ENCODE data around the gene TRIM63.

The TRIM63 gene

DNA sequence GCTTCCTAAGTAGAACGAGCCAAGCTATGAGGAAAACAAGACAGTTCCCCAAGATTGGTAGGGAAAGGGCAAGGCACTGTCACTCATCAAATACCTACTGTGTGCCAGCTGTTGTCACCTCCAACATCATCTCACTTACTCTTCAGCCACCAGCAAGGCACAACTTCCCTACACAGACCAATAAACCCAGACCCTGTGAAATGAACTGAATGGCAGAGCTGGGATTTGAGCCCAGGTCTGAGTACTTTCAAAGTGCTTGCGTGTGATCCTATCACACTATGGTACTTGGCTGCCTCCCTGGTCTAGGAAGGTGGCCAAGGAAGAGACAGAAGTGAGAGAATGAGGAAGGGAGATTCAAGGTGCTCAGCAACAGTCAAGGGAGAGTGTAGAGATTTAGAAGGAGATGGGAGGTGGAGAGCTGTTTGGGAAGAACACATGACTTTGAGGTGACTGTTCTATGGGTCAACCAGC is 16.7 kb upstream of the TRIM63 start:
- DNase-seq, result no peak

DNA sequence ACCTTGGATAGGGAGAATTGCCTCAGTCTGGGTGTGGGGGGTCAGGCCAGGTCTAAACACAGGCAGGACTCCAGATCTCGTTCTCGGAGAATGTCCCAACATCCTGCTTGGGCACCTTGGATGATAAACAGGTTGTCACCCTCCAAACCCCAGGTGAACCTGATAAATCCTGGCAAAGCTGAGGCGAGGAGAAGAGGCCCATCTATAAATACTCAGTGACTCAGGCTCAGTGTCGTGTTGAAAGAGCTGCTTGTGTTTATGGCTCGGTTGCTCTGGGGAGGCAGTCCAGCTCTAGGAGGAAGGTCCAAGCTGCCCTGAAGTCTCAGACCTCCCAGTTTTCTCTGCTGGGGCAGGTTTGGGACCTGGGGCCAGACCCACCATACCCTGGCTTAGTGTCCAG is 15.8 kb upstream of the TRIM63 start:
- no peak for DNase-seq

DNA sequence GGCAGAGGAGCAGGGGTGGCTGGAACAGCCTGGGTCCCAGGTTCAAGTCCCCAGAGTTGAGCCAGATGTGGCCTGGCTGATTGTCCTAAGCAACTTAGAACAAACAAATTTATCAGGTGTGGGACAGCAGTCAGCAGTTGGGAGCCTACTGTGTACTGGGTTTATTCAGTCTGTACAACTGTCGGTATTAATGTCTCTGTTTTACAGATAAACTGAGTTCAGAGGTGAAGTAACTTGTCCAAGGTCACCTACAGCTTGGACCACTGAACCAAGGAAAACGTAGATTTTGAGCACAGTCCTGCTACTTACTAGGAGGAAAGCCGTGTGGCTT is 14.6 kb upstream of the TRIM63 start:
- no peak for DNase-seq

DNA sequence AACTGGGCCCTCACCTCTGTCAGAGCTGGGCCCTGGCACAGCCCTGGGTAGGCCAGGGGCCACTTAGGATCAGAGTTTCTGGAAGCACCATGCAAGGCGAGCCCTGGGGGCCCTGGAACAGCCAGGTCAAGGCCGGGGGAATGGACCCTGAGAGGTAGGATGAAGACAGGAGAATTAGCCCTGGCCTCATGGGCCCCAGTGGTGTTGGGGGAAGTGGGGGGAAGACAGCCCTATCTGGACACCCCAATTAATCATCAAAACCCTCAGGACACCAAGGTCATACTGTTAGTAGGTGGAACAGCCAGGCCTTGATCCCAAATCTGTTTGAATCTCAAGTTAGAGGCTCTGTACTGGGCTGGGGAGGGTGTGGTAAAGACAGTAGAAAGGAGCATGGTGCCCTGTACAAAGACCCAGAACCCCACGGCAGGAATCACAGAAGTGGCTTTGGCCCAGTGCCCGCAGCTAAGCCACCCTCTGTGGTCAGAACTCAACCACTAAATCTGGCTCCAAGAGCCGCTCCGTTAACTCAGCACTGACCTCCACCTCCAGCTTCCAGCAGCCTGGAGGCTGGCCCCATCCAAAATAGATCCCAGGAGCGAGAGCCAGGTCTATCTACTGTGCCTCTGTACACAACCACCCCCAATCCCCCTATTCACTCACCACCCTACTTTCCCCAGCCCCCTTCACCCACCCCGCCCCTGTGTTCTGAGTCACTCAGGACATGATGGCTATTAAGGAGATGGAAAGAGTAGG is 14.0 kb upstream of the TRIM63 start:
- DNase-seq, result no peak

DNA sequence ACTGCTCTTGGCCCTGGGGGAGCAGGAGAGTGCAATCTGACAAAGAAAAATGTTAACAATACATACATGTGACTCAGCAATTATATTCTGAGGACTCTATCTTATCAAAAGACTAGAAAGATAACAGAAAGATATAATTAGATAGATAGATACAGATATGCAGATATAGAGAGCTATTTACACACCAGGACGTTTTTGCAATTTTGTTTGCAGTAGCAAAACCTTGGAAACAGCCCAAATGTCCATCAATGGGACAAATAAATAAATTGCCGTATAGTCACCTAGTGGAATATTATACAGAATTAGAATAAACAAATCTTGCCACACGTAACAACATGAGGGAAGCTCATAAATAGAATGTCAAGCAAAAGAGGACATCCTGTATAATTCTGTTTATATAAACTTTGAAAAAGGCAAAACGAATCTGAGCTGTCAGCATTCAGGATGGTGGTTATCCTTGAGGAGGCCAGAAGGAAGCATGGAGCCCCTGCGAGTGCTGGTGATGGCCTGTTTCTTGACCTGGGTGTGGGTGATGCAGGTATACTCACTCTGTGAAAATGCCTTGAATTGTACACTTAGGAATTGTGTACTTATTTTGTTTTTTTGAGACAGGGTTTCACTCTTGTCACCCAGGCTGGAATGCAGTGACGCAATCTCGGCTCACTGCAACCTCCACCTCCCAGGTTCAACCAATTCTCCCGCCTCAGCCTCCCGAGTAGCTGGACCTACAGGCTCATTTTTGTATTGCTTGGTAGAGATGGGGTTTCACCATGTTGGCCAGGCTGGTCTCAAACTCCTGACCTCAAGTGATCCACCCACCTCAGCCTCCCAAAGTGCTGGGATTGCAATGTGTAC is 12.8 kb upstream of the TRIM63 start:
- DNase-seq, result no peak

DNA sequence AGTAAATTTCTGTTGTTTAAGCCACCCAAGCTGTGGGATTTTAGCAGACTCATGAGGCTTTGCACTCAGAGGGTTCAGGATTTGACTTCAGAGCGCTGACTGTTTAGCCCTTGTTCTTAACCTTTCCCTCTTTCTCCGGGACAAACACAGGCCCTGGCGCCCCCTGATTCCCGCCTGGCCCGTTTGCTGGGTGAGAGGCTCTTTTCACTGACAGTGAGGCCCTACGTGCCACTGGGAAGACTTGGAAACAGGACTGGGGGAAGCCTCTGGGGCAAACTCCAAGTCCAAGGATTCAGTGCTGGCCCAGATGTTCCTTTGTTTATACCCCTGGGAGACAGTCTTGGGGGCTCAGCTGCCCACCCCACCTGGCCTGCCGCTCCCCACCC is 11.7 kb upstream of the TRIM63 start:
- no peak for DNase-seq

DNA sequence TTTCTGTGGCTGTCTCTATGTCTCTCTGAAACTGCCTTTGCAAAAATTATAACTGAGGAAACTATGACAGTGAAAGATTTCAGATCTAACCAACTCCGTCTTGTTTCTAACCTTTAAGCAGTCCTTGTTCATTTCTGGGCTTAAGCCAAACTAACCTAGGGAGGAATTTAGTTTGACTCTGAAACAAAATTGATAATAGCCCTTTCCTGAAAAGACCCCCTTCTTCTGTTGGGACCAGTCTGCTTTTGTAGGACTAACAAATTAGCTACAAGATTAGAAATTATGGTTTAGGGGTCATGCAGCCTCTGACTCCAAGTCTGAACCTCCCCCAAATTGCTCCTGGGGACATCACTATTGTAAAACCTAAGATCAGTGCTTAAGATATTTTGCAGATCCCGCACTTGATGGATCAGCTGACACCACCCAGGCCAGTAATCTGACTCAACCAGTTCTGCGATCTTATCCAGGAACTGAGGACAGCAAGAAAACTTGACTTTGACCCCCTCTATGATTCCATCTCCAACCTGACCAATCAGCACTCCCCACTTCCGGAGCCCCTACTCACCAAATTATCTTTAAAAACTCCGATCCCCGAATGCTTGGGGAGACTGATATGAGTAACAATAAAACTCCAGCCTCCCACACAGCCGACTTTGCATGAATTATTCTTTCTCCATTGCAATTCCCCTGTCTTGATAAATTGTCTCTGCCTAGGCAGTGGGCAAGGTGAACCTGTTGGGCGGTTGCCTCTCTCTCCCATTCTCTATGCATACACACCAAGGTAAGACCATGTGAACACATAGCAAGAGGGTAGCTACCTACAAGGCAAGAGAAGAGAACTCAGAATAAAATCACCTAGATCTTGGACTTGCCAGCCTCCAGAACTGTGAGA is 11.1 kb upstream of the TRIM63 start:
- no peak for DNase-seq

DNA sequence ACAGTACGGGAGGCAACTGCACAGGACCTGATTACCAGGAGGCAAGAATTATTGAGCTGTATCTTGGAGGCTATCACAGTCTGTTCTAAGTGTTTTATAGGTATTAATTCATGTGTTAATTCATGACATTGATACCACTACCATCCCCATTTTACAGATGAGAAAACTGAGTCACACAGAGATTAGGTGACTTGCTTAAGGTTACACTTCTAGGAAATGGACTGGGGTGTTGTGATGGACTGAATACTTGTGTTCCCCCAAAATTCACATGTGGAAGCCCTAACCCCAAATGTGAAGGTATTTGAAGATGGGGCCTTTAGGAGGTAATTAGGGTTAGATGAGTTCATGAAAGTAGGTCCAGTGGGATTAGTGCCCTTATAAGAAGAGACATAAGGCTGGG is 10.1 kb upstream of the TRIM63 start:
- no peak for DNase-seq

DNA sequence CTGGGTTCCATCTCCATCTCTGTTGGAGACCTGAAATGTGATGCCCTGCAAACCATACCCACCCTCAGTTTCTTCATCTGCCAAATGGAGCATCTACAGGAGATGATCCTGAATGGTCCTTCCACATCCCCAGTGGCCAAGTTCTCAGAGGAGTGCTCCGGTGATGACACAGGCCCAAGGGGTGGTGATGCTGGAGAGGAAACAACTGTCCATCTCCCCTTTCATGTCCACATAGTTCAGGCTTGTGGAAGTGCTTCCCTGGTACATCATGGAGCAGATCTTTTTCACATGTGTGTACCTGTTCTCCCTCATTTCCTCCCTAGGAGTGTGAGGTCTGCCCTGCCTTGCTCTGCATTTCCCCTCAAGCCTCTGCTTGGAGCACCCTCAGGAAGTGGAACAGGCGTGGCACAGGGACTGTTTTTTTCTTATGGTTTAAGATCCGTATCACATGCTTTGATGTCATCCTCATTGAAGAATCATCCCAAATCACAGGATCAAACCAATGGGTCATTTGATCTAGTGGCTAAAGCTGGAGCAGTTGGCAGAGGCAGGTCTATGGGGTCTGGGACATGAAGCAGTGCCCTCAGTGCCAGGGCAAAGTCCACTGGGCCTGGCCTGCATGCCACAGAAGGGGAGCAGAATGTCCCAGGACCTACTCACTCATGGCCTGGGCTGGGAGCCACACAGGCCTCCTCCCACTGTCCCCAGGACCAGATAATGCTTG is 8.2 kb upstream of the TRIM63 start:
- DNase-seq, result no peak

DNA sequence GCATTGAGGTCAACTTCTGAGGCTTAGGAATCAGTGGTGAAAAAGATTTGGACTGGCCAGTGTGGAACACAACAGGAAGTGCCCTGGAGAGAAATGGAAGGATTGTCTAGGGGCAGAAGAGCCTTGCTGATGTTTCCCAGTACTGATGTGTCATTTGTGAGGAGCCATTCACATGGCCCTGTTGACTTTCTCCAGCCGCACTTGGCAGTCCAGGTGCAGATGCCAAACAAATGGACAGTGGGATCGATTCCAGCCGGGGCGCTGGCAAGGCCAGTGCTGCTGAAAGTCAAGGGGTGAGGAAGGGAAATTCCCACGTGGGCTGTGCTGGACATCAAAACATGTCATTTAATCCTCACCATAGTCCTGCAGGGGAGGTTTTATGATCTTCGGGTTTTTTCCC is 4.9 kb upstream of the TRIM63 start:
- no peak for DNase-seq

DNA sequence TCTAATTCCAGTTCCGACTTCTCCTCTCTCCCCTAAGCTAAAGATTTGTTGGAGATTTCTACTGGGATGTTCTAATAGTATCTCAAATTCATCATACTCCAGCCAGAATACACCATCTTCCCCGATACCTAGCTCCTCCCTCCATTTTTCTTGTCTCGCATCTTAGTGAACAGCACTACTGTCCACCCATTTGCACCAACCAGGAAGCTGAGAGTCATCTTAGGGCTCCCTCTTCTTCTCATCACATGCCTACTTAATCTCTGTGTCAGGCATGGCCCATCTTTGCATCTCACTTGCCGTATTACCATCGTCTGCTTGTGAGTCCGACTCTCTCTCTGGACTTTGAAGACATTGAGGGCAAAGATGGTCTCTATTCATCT is 3.5 kb upstream of the TRIM63 start:
- no peak for DNase-seq

DNA sequence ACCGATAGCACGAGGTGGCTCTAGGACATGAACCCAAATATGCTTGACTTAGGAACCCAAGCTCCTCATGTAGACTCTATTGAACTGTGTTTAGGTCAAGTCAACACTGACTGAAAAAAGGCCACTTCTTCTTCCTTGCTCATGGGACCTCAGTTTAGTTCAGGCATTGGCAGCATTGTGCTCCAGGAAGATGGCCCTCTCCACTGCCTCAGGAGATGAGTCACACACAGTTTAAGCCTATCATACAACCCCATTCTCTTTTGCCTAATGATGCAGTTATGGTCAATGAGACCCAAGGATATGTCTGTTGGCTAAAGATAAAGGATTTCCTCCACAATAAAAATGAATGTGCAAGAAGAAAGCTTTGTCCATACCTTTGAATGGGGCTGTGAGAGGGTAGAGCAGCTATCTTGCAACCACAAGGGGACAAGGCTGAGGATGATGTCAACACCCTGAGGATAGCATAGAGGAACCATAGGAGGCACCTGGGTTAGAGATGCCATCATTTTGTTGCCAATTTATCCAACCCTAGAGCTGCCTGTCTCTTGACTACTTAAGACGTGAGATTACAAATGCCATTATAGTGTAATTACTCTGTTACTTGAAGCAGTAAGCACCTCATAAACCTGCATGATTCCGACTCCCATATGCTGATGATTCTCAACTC is 3.0 kb upstream of the TRIM63 start:
- DNase-seq, result no peak

DNA sequence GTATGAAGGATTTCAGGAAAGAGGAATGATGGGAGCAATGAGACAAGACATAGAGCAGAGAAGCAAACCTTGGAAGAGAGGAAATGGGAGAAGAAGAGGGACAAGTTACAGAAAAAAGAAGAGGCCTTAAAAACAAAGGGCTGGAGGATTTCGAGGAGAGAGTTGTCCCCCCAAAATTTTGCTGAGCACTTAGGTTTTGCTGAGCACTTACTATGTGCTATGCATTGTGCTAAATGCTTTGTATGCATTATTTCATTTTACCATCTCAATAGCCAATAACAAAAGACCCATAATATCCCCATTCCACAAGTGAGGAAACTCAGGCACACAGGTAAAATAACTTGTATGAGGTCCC is 2.5 kb upstream of the TRIM63 start:
- no peak for DNase-seq

DNA sequence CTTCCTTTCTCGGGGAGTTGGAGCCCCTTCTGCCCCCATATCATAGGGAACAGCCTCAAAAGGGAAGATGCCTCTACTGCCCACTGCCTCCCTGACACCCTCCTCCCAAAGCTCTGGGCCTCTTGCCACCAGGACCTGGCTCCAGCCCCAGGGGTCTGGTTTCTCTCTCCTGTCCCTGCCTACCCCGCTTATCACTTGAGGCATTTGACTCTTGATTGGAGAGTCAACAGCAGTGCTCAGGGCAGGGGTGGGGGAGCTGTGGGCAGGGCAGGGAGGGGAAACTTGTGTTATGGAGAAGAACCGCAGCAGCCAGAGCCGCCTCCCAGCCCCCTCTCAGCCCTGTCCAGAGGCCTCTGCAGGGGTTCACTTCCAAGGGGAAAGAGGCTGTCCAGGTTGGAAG is 573 bp downstream of the TRIM63 start:
- no peak for DNase-seq

DNA sequence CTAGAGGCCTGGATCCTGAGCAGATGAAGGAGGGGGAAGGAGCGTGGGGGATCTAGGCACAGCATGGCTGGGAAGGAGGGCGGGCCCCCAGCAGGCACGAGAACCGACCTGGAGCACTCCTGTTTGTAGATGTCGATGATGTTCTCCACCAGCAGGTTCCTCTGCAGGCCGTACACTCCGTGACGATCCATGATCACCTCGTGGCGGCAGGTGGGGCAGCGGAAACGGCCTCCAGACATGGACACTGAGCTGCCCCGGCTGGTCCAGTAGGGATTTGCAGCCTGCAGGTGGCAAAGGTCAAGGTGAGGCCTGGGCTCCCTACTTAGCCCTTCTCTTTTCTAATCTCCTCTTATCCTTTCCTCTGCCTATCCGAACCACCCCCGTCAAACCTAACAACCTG is 1.3 kb downstream of the TRIM63 start:
- DNase-seq, result no peak

DNA sequence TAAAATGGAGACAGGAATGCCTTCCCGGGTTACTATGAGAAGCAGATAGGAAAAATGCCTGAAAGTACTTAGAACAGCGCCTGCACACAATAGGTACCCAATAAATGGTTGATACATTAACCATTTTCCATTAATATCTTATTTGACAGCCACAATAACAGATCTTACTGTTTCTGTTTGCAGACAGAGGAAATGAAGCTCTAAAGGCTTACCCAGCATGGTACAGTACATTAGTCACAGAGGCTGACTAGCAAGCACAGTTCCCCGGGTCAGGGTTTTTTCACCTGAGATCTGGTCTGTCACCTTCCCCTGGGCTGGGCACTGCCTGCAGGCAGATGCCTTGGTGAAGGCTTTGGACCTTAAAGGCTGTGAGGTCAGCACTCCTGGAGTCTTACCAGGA is 2.9 kb downstream of the TRIM63 start:
- no peak for DNase-seq

DNA sequence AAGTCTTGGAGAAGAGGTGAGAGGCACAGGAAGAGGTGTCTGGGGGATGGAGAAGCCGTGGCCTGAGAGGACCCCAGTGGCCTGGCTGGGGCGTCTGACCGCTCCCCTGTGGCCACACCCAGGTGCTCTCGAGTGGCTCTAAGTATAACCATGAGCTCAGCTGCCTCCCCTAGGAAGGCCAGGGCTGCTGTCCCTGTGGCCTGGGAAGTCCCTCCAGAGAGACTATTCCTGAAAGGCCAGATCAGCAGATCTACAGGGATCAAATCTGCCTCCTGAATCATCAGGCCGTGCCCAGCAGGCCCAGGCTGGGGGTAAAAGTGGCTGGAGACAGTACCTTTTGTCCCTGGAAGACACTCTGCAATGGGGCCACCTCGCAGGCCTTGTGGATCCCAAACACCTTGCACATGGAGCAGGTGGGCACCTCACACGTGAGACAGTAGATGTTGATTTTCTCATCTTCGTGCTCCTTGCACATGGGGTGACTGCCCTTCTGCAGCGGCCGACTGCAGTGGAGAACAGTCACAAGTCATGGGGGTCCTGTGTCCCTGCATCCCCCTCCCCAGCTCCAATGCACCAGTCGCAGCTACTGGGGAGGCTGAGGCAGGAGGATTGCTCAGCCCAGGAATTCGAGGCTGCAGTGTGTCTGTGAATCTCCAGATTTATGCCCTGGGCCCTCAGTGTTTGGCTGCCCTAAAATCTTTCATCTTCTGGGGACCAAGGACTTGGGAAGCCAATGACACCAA is 6.4 kb downstream of the TRIM63 start:
- no peak for DNase-seq

DNA sequence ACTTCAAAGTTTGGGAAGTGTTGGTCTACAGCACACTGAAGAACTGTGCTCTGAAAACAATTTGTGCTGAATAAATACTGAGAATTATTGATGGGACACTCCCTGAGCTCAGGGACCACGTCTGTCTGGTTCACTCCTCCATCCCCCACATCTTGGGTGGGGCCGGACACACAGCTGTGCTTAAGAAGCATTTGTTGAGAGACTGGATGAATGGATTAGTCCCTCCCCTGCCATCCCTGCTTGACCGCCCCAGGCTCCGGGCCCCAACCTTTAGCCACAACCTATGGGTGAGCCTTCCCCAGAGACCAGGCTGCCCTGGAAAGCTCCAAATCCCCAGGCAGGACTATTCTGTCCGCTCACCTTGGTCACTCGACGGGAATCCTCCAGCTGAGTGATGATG is 7.5 kb downstream of the TRIM63 start:
- no peak for DNase-seq

DNA sequence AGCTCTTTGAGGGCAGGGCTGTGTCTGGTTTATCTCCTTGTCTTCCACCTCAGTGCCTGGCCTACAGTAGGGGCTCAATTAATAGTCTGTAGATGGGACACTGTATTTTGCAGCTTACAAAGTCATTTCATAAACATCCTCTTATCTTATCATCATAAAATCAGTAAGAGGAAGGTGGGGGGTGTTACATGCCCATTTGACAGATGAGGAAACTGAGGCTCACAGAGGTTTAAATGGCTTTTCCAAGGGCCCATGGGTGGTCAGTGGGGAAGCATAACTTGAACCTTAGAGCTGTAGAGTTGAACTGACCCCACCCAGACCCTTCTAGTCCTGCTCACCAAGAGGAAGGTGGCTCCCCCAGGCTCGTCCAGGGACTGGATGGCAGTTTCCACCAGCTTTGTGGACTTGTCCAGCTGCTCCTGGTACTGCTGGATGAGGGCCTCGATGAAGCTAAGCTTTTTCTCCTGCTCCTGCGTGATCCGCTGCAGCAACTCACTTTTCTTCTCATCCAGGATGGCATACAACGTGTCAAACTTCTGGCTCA is 9.3 kb downstream of the TRIM63 start:
- no peak for DNase-seq

DNA sequence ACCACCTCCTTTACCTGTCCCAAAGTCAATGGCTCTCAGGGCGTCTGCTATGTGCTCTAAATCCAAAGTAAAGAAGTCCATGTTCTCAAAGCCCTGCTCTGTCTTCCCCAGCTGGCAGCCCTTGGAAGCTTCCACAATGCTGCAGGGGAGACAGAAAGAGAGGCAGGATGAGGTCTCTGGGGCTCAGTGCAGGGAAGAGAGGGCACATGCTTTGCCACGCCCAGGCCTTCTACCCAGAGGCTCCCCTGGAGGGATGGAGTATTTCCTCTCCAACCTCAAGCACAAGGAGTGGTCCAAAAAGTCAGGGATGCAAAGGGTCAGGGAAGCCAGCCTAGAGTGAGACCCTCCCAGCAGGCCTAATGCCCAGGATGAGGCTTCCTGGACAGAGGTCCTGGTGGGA is 10.2 kb downstream of the TRIM63 start:
- DNase-seq, result no peak

DNA sequence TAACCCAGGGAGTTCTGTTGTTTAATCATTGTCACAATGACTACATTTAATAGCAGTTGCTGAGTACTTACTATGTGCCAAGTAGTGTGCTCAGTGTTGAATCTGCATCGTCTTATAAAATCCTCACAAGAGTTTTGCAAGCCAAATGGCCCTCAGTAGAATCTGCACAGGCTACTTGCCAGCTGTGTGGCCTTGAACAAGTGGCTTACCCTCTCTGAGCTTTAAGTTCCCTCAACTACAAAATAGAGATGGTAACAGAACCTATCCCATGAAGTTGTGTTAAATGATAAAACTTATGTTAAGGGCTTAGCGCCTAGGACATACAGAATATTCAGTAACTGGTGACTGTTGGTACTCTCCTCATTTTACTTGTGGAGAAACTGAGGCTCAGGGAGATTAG is 12.4 kb downstream of the TRIM63 start:
- DNase-seq, result no peak

Measured in DMS79 treated with DMSO at 0.1 percent for 48 hours (cell line).